ENCODE results near the gene EPGN.

The EPGN gene

GRCh38 chr4:74294681-74295080, 13.6 kb upstream of the EPGN start:
- H3K4me3 ChIP-seq (ENCODE audit: low read depth, low read length): no peak overlapping the region
- DNase-seq (ENCODE audit: low read depth, low spot score): no peak
- TF ChIP-seq CTCF (IDR thresholded peaks at IDR 0.05; ENCODE audit: low read depth, low read length): no peak
- in situ Hi-C loops (cut with HindIII; ENCODE audit: low sequenced_read_pairs): no loop called here

GRCh38 chr4:74297539-74297938, 10.7 kb upstream of the EPGN start:
- no peak for DNase-seq (ENCODE audit: low read depth, low spot score)
- H3K4me3 ChIP-seq (ENCODE audit: low read depth, low read length): no peak overlapping the region
- in situ Hi-C loops (cut with HindIII; ENCODE audit: low sequenced_read_pairs): no loop called here
- no peak for TF ChIP-seq CTCF (IDR thresholded peaks at IDR 0.05; ENCODE audit: low read depth, low read length)

GRCh38 chr4:74304095-74304625, 4.1 kb upstream of the EPGN start:
- TF ChIP-seq CTCF (IDR thresholded peaks at IDR 0.05; ENCODE audit: low read depth, low read length): no peak
- no peak for DNase-seq (ENCODE audit: low read depth, low spot score)
- in situ Hi-C loops (cut with HindIII; ENCODE audit: low sequenced_read_pairs): no loop called here
- no peak overlapping the region for H3K4me3 ChIP-seq (ENCODE audit: low read depth, low read length)

DNA sequence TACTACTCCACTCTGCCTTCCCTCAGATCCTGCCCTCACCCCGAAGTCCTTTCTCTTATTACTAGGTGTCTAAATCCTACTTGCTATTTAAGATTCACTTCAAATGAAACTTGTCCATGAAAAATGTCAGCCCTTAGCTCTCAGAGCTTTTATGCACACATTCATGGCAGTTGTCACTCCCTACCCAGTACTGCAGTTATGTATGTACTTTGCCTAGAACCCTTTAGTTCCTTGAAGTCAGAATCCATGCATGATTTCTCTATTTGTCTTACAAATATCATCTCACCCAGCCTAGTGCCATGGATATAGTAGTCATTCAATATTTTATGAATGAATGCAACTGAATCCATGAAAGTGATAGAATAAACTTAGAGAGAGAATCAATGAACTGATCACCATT, 3.3 kb upstream of the EPGN start:
- in situ Hi-C loops (cut with HindIII; ENCODE audit: low sequenced_read_pairs): no loop called here
- H3K4me3 ChIP-seq (ENCODE audit: low read depth, low read length): no peak overlapping the region
- TF ChIP-seq CTCF (IDR thresholded peaks at IDR 0.05; ENCODE audit: low read depth, low read length): no peak
- DNase-seq (ENCODE audit: low read depth, low spot score): no peak

DNA sequence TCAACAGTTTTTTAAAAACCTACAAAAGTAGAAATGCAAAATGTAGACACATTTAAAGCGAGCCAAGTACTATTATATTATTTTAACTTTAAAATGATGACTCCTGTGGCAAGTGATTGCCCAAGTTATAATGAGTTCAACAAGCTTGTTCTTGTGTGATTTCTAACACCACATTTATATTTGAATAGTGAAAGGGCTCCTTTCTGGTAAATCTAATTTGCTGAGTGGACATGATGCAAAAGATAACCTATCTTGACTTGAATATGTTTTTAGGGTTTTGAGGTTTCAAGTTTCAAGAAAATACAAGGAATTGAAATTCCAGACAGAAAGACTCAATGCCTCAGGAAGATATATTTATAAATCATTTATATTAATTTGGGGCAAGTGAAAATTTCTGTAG, 1.1 kb upstream of the EPGN start:
- H3K4me3 ChIP-seq (ENCODE audit: low read depth, low read length): no peak overlapping the region

DNA sequence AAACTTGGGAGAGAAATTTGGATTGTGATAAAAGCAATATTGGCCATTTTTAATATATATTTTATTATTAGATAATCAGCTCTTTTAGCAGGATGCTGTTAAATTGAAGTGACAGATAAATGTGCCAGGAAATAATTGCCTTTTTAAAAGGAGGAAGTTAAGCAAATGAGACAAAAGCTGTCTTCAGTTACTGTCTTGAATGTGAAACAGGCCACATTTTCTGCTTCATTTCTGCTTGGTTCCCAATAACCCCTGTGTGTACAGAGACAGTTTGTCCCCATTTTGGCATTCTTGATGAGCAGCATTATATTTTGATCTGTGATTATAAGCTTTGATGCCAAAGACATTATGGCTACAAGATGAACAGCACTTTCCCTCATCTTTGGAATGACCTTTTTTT, 953 bp downstream of the EPGN start:
- no peak for DNase-seq (ENCODE audit: low read depth, low spot score)
- in situ Hi-C loops (cut with HindIII; ENCODE audit: low sequenced_read_pairs): no loop called here
- H3K4me3 ChIP-seq (ENCODE audit: low read depth, low read length): no peak overlapping the region
- TF ChIP-seq CTCF (IDR thresholded peaks at IDR 0.05; ENCODE audit: low read depth, low read length): no peak

More for the DNA sequence above, 1.1 kb upstream of the EPGN start:
- no peak for DNase-seq (ENCODE audit: low read depth, low spot score)
- in situ Hi-C loops (cut with HindIII; ENCODE audit: low sequenced_read_pairs): no loop called here
- no peak for TF ChIP-seq CTCF (IDR thresholded peaks at IDR 0.05; ENCODE audit: low read depth, low read length)
